K562 (cell line): Measurements from ENCODE around the gene OR5J2. TPM values are rescaled to one million over a fixed set of nuclear protein-coding genes. Genes with fewer than 3 reads are reported as not detected.

Source experiments
- MEF2A ChIP-seq: IDR thresholded peaks from 2 replicates; pipeline ENCODE4 v1.6.1; 2011; ENCODE audit warnings: low read depth, mild to moderate bottlenecking, low read length, moderate library complexity; ENCODE audit not compliant: control insufficient read depth
- TAF1 ChIP-seq: IDR thresholded peaks from 2 replicates; pipeline ENCODE4 v1.6.1; 2011; ENCODE audit warnings: mild to moderate bottlenecking, low read length, moderate library complexity; ENCODE audit not compliant: insufficient read depth, control insufficient read depth, severe bottlenecking; ENCODE audit errors: extremely low read depth
- ZNF644 ChIP-seq: fragments of 200-800 bp; sonication (Bioruptor generic); IDR thresholded peaks from 2 replicates; pipeline ENCODE4 v1.6.1; 2016; ENCODE audit warnings: low read depth, missing genetic modification characterization, missing compliant biosample characterization
- polyA plus RNA-seq, 8 experiments: library from polyadenylated mRNA; depleted of rRNA in 4 of 8; stranded (reverse) in 5 of 8; unstranded in 3 of 8; fragments of >200 nt; fragmentation: Nextera tagmentation in 2 of 8; fragmentation: Illumina TruSeq in 1 of 8; extraction: Ambion mirVana in 2 of 8; extraction: Trizol in 1 of 8; gene quantifications; 2 replicates each; pipeline versions ENCODE4 v1.2.1 to v1.2.3, GENCODE V29; 2011 to 2014; ENCODE audit warnings: inconsistent platforms in 1 of 8, missing spikeins in 1 of 8
- total RNA-seq, 7 experiments: library from RNA; depleted of rRNA in 6 of 7; stranded (reverse); fragments of >200 nt in 6 of 7; fragmentation: Illumina TruSeq in 2 of 7; extraction: Trizol in 2 of 7; gene quantifications; 2 replicates each; pipeline versions ENCODE4 v1.2.1 to v1.2.3, GENCODE V29; 2011 to 2021; ENCODE audit warnings: low replicate concordance in 1 of 7
- TF ChIP-seq, protein P1 (sequence below): fragments of 450-650 bp; IDR thresholded peaks from 2 replicates; pipeline ENCODE4 v1.6.1; 2016; ENCODE audit warnings: mild to moderate bottlenecking, moderate library complexity

The OR5J2 gene
- total and polyA plus RNA-seq, 9 of the 15 experiments (the other 6 are each of a cell fraction or from before 2014, with no cell fraction given) = not detected

DNA sequence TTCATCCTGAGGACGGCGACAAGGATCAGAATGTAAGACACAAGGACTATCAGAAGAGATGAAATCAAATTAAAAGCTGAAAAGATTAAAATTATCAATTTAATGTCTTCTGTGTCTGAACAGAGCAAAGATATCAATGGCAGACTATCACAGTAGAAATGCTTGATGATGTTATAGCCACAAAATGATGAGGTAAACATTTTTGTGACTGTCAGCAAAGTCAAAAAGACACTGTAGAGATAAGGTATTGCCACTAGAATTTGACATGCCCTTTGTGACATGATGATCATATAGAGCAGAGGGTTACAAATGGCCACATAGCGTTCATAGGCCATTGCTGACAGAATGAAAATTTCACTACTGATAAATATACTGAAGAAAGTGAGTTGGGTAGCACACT lies 12.2 kb downstream of the OR5J2 start (continued):
- TF ChIP-seq, protein P1, sequence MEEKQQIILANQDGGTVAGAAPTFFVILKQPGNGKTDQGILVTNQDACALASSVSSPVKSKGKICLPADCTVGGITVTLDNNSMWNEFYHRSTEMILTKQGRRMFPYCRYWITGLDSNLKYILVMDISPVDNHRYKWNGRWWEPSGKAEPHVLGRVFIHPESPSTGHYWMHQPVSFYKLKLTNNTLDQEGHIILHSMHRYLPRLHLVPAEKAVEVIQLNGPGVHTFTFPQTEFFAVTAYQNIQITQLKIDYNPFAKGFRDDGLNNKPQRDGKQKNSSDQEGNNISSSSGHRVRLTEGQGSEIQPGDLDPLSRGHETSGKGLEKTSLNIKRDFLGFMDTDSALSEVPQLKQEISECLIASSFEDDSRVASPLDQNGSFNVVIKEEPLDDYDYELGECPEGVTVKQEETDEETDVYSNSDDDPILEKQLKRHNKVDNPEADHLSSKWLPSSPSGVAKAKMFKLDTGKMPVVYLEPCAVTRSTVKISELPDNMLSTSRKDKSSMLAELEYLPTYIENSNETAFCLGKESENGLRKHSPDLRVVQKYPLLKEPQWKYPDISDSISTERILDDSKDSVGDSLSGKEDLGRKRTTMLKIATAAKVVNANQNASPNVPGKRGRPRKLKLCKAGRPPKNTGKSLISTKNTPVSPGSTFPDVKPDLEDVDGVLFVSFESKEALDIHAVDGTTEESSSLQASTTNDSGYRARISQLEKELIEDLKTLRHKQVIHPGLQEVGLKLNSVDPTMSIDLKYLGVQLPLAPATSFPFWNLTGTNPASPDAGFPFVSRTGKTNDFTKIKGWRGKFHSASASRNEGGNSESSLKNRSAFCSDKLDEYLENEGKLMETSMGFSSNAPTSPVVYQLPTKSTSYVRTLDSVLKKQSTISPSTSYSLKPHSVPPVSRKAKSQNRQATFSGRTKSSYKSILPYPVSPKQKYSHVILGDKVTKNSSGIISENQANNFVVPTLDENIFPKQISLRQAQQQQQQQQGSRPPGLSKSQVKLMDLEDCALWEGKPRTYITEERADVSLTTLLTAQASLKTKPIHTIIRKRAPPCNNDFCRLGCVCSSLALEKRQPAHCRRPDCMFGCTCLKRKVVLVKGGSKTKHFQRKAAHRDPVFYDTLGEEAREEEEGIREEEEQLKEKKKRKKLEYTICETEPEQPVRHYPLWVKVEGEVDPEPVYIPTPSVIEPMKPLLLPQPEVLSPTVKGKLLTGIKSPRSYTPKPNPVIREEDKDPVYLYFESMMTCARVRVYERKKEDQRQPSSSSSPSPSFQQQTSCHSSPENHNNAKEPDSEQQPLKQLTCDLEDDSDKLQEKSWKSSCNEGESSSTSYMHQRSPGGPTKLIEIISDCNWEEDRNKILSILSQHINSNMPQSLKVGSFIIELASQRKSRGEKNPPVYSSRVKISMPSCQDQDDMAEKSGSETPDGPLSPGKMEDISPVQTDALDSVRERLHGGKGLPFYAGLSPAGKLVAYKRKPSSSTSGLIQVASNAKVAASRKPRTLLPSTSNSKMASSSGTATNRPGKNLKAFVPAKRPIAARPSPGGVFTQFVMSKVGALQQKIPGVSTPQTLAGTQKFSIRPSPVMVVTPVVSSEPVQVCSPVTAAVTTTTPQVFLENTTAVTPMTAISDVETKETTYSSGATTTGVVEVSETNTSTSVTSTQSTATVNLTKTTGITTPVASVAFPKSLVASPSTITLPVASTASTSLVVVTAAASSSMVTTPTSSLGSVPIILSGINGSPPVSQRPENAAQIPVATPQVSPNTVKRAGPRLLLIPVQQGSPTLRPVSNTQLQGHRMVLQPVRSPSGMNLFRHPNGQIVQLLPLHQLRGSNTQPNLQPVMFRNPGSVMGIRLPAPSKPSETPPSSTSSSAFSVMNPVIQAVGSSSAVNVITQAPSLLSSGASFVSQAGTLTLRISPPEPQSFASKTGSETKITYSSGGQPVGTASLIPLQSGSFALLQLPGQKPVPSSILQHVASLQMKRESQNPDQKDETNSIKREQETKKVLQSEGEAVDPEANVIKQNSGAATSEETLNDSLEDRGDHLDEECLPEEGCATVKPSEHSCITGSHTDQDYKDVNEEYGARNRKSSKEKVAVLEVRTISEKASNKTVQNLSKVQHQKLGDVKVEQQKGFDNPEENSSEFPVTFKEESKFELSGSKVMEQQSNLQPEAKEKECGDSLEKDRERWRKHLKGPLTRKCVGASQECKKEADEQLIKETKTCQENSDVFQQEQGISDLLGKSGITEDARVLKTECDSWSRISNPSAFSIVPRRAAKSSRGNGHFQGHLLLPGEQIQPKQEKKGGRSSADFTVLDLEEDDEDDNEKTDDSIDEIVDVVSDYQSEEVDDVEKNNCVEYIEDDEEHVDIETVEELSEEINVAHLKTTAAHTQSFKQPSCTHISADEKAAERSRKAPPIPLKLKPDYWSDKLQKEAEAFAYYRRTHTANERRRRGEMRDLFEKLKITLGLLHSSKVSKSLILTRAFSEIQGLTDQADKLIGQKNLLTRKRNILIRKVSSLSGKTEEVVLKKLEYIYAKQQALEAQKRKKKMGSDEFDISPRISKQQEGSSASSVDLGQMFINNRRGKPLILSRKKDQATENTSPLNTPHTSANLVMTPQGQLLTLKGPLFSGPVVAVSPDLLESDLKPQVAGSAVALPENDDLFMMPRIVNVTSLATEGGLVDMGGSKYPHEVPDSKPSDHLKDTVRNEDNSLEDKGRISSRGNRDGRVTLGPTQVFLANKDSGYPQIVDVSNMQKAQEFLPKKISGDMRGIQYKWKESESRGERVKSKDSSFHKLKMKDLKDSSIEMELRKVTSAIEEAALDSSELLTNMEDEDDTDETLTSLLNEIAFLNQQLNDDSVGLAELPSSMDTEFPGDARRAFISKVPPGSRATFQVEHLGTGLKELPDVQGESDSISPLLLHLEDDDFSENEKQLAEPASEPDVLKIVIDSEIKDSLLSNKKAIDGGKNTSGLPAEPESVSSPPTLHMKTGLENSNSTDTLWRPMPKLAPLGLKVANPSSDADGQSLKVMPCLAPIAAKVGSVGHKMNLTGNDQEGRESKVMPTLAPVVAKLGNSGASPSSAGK = no peak
- no peak for TF ChIP-seq TAF1
- no peak for TF ChIP-seq MEF2A
- TF ChIP-seq ZNF644 (tag) = no peak
